Vagina (tissue), 2 donors: ENCODE measurements around the gene ANAPC10.

Experiments
- POLR2A ChIP-seq, 2 donors: fragments of 450-650 bp; IDR thresholded peaks; one replicate each; pipeline ENCODE4 v1.6.1; 2017; ENCODE audit warnings: antibody characterized with exemption in 2 of 2, mild to moderate bottlenecking in 2 of 2, moderate library complexity in 2 of 2
- POLR2AphosphoS5 ChIP-seq, 2 donors: sonication (generic); formaldehyde crosslinking; IDR thresholded peaks; one replicate each; pipeline ENCODE4 v1.9.0; 2017; ENCODE audit warnings: antibody characterized with exemption in 2 of 2, mild to moderate bottlenecking in 2 of 2, low read depth in 1 of 2; ENCODE audit not compliant: insufficient read depth in 1 of 2
- TF ChIP-seq, protein P1 (sequence below), 3 experiments: fragments of 450-650 bp in 2 of 3; fragments of 200-600 bp in 1 of 3; sonication (generic) in 1 of 3; IDR thresholded peaks; one replicate each; pipeline ENCODE4 v1.5.1; 2017 to 2019; ENCODE audit warnings: antibody characterized with exemption in 3 of 3, mild to moderate bottlenecking in 2 of 3, moderate library complexity in 2 of 3

- TF ChIP-seq, protein P1, sequence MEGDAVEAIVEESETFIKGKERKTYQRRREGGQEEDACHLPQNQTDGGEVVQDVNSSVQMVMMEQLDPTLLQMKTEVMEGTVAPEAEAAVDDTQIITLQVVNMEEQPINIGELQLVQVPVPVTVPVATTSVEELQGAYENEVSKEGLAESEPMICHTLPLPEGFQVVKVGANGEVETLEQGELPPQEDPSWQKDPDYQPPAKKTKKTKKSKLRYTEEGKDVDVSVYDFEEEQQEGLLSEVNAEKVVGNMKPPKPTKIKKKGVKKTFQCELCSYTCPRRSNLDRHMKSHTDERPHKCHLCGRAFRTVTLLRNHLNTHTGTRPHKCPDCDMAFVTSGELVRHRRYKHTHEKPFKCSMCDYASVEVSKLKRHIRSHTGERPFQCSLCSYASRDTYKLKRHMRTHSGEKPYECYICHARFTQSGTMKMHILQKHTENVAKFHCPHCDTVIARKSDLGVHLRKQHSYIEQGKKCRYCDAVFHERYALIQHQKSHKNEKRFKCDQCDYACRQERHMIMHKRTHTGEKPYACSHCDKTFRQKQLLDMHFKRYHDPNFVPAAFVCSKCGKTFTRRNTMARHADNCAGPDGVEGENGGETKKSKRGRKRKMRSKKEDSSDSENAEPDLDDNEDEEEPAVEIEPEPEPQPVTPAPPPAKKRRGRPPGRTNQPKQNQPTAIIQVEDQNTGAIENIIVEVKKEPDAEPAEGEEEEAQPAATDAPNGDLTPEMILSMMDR (IDR thresholded peaks at IDR 0.05): no peak
- TF ChIP-seq POLR2AphosphoS5 (IDR thresholded peaks at IDR 0.05; ENCODE audit: insufficient read depth in 1 of 2, low read depth in 1 of 2) (no peak), POLR2A (IDR thresholded peaks at IDR 0.05) (no peak)
Observed at GRCh38 chr4:145055533-145056257, 42.3 kb downstream of the ANAPC10 start.
